HG03342 (cell line): Measurements from ENCODE around the gene KRT73.

ENCODE experiments used
- ATAC-seq: cut with Tn5 transposase; IDR thresholded peaks from one replicate; pipeline ENCODE4 v1.9.1; 2021; ENCODE audit warnings: mild to moderate bottlenecking, moderate library complexity; ENCODE audit not compliant: unreplicated experiment

Gene KRT73

DNA sequence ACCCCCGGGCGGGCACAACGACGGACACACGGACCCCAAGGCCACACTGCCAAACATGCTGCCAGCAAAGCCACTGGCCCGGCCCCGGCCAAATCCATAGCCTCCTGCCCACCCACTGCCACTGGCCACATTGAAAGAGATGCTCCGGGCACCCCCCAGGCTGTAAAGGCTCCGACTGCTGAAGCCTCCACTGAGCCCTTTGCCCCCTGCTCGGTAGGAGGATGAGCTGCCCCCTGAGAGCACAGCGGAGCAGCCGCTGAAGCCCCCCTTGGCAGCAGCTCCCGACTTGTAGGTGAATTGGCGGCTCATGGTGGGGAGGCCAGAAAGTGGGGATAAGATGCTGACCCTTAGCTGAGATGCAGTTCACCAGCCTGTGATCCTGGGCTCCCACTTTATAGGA, at the start of gene KRT73:
KRT73 (minus strand) TSS at position 344 of the 400 bp plus-strand sequence; CDS start at position 309, 35 bp downstream.
- no peak for ATAC-seq

DNA sequence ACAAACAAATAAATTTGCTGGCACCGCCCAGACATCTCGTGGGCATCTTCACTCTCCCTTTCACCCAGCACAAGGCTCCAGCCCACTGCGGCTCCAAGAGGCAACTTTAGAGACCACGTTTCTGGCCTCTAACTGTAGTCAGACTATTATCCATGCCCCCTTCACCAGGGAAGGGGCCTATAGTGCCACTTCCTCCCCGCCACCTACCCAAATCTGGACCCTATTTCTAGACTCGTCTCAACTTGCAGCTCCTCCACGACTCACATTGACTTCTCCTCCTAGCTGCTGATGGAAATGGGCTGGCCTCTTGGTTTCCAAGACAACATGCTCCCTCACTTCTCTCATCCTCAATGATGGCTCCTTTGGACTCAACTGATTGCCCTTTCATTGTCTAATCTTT, 49.6 kb upstream of the KRT73 start:
- ATAC-seq: no peak

DNA sequence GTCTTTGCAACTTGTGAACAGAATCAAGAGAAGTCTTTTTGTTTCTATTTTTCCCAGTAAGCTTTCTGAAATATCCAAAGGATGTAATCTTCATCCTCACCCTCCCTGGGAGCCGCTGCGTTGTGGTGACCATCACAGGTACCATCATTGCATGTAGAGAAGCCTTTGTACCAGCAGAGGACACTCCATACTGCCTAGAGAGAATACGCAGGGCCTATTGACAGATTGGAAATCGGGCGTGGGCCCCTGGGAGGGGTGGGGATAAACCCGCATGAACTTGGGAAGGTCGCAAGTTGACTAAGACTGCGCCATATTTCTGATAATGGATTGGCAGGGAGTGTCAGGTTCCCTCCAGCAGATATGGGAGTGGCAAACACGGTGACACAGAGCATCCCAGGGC, 49.1 kb upstream of the KRT73 start:
- no peak for ATAC-seq

DNA sequence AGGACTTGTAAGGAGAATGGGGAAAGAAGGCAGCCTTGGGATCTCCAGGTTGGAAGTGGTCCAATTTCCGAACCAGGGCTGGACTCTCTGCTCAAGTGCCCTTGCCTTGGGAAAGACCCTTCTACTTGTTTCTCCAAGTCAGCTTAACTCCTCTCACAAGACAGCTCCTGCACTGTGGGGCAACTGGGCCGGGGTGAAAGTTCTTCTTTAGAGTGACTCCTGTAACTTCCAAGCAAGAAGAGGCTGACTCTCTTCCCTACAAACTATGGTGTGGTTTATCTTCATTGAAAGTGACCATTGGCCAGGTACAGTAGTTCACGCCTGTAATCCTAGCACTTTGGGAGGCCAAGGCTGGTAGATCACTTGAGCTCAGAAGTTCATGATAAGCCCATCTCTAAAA, 48.1 kb upstream of the KRT73 start:
- ATAC-seq: no peak

DNA sequence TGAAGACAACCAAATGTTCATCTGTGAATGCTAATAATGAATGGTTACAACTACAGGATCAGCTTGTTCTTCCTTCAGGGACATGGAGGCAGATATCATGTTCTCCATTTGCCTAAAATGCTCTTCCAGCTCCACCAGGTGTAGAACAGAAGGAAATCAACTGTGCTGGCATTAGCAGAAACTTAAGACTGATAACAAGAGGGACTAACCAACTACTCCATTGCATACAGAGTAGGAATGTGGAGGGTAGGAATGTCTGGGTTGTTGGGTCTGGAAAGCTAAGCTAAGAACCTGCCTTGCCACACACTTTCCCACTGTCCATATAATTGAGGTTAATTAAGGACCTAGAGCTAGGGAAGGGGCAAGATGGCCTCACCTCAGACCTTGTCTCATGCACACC, 45.1 kb upstream of the KRT73 start:
- no peak for ATAC-seq

DNA sequence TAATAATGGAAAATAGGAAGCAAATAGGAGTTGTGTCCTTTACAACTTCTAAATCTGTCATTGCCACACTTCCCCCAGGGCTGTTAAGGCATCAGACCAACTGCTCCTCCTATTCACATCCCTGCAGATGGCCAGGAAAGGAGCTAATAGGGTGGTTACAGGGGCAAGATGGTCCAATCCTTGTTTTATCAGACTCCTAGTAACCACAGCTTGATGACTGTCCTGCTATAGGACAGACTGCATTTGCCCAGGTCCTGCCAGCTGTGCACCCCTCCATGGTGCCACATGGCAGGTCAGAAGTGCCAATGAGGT, 44.5 kb upstream of the KRT73 start:
- ATAC-seq: no peak

DNA sequence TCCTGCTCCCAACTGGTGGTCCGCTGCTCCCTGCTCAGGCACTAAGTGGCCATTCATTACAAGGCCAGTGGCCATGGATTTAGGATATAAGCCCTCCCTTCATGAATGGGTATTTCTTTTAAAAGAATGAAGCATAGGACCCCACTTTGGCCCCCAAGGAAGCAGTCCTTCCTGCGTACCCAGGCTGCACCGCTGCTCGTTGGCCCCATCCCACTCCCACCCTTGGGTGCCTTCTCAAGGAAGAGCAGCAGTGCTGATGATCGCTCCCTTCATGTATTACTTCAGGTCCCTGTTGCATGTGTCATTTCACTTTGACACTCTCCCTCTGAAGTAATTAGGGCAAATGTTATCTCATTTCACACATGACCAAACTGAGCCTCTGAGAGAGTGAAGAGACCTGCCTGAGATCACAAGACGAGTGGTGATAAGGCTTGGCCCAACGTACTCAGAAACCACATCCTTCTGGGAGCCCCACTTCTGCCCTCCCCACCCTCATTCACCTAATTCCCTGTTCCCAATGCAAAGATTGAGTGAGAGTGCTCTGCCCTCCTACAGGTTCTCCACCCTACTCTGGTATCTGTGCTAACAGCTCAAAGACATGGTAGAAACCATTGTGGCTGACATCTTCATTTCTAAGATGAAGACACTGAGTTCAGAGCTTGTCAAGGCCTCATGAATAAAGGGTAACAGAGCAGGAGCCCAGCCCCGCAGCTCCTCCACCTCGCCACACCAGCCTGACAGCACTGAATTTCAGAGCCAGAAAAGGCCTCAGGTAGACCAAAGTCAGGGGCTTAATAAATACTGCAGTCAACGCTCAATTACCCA, 43.9 kb upstream of the KRT73 start:
- no peak for ATAC-seq

DNA sequence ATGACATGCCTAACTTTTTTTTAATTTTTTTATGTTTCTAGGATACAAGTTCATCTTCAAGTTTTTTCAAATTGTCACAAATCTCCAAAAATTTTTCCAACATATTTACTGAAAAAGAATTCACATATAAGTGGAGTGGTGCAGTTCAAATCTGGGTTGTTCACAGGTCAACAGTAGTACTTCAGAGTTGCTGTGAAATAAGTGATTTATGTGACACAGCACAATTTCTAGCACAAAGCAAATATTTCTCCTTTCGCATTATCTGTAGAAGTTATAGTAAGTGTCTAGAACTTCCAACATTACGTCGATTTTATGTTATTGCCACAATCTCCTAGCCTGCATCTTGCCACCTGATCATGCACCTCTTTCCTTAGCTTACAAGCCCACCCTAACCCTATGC, 43.3 kb upstream of the KRT73 start:
- ATAC-seq: no peak

DNA sequence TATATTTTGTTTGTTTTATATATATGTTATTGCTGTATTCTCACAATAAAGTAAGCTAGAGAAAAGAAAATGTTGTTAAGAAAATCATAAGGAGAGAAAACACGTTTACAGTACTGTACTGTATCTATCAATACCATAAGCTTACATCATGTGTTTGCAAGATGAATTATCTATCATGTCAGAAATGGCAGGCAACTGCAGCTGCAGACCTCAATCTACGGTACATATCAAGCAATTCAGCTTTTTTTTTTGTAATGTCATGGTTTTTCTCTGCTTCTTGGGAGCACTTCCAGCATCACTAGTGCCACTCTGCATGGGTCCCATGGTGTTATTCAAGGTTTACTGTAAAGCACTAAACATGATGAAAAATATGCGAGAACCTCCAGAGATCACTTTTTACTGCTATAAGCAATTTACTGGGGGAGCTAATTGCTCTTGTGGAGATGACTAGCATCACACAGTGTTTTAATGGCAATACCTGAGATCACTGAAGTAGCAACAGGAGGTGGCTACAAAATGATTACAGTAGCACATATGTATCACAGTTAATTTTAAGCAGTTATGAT, 42.7 kb upstream of the KRT73 start:
- ATAC-seq: no peak

DNA sequence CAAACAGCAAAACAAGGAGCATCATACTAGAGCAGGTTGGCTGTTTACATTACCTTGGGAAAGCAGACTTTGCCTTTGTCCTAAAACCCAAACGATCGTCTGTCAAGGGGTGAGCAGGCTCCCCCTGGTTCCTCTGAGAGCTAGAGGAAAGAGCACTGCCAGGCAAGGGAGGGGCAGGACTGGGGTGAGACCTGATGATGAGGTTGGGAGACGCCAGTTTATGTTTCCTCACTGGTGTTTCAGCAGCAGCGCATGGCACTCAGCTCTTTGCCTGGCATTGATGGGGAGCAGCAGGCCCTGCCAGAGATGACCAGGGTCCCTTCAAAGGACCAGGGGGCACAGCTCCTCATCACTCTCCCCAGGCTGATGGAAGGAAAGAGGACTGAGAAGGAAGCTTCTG, 41.6 kb upstream of the KRT73 start:
- ATAC-seq: no peak

DNA sequence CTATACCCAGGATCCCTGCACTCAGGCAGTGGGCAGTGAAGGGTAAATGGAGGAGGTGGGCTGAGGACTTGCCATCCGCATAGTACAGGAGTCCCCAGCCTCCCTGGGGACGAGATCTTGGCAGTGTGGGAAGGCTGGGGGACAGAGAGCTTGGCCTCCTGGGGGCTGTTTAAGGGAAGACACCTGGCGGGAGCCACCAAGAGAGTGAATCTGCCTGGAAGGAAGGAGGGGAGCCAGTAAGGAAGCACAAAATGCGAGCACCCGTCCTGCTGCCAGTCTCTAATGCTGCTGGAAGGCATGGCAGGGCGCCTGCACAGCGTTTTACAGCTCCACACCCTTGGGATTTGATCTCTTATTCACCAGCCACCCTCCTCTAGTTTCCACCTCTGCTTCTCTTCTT, 41.0 kb upstream of the KRT73 start:
- ATAC-seq: no peak

DNA sequence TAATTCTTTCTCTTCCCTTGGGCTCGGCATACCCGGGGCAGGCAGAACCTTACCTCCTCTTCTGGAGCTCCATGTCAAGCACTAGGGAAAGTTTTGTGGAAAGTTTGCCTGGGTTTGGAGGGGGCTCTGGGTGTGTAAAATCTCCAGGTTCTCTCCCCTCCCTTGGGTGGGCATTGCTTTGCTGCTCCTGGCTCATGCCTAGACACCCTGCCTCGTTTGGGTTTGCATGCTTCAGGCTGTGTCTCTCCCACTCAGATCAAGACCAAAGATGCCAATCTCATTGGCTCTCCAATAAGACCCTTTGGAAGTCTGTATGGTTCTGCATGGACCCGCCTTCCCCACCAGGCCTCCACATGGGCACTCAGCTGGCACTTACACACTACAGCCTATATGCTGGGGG, 39.8 kb upstream of the KRT73 start:
- no peak for ATAC-seq

DNA sequence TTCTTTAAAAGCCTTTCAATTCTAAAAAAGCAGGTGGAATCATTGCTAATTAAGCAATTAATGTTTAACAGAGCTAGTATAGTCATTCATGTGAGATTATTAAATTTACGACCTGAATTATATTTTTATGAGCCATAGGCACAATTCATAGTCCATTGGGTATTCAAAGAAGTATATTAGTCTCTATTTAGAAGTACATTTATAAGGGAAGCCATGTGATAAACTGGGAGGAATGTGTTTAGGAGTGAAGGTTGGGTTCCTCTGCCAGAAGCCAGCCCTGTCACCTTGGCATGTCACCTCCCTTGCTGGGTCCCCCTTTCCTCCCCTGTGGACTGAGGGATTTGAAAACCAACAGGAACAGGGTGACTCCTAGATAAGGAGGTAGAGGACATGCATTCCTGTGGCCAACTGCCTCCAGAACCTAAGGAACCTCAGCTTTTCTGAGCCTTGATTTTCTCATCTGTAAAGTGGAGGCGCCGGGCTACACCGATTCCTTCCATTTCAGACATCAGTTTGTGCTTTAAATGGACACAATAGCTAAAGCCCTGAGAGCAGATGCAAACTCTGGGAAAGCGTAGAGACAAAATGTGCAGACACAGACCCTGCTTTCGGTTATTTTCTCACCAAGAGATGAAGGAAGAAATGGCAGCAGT, 39.0 kb upstream of the KRT73 start:
- ATAC-seq: no peak

DNA sequence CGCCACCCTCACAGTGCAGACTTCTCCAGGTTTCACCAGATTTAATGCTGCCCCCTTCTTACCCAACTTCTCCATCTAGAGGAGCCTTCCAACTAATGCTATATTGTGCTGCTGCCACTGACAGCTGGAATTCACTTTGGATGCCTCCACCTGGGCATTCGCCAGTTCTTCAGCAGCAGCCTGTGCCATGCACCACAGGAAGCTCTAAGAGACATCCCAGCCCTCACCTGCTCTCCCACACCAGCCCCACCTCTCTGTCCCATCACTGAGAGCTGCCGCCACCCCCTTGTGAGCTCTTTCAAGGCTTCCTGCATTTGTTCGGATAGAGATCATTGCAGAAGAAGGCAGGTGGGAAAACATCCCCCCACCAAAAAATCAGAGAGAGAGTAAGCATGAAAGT, 38.3 kb upstream of the KRT73 start:
- no peak for ATAC-seq

DNA sequence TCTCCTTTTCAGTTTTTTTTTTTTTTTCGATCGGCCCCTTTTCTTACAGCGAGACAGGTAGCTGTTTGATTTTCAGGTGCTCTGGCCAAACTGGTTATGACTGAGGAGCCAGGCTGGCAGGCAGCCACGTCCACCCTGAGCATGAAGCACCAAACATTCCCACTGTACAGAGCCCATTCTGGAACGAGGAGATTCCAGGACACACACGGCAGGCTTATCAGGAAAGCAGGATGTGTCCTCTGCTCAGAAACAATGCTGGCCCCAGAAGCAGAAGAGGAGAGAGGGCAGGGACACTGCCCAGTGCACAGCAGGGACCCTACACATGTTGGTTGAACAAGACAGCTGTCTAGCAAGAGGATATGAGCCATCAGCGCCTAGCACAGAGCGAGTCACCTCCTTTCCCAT, 37.4 kb upstream of the KRT73 start:
- no peak for ATAC-seq

DNA sequence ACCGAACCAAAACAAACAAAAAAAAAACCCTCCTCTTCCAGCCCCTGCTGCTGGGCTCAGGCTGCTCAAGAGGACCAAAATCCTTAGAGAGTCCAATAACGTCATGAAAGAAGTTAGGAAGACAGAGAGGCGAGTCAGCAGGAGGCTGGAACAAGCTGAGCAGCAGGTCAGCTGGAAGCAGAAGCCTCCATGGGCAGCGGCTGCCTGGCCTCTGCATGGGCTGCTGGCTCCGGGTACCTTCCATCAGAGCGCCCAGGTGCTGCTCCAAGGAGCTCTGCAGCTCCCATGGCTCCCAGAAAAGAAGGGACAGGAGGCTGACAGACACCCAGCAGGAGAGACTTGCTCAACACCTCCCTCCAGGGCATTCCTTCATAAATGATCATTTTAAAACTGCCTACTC, 36.9 kb upstream of the KRT73 start:
- ATAC-seq: no peak

DNA sequence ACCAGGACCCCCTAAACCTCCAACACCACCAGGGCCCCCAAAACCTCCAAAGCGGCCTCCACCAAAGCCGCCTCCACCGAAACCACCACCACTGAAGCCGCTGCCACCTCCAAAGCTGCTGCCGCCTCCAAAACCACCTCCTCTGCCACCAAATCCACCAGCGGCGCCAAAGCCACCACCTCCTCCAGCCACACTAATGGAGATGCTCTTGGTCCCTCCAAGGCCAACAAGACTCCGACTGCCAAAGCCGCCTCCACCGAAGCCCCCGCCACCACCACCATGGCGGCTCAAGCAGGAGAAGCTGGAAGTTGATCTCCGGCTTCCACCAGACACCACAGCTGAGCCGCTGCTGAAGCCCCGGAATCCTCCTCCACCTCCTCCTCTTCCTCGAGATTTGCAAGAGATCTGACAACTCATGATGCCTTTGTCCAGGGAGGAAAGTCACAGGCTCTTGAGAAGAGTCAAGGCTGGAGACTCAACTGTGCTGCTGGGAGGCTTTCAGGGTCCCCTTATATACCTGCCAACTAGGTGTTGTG, 33.4 kb upstream of the KRT73 start, which contains the start of gene KRT2:
KRT2 (minus strand) TSS at position 486 of the 536 bp plus-strand sequence; CDS start at position 417, 69 bp downstream.
- ATAC-seq: no peak

DNA sequence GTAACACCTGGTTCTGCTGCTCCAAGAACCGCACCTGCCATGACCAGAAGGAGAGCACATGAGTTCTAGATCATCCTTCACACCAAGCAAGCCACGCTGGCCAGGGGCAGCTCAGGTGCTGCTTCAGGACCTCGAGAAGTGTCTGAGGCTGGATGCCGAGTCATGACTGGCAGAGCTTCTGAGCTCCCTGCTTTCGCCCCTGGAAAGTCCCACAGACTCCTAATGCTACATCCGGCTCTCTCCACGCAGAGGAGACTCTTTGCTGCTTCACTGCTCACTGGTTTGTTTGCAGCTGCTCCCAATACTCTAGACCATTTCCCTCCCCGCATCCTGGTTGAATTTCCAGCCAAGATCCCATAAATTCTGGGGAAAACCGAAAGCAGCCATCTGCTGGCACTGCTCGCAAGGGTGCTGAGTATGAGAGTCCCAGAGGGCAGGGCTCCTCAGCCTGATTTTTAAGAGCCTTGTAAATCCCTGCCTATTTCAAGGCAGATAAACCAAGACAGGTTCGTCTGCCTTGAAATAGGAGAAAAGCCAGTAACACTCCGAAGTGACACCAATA, 32.2 kb upstream of the KRT73 start:
- ATAC-seq: no peak

DNA sequence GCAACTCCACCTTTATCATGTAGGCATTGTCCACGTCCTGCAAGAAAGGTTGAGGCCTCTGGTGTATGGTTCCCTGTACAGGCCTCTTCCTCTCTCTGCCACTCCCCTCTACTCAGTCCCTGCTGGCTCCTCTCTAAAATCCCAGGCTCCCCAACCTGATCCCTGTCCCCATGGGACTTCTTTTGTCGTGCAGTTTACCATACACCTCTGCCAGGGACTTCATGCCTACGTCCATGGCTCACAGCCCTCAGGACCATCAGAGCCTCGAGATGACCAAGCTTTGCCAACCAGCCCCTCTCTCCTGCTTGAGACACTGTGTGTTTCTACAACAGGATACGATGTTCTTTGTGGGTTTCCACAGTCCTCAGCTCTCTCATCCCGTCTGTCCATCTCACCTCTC, 30.7 kb upstream of the KRT73 start:
- ATAC-seq: no peak

DNA sequence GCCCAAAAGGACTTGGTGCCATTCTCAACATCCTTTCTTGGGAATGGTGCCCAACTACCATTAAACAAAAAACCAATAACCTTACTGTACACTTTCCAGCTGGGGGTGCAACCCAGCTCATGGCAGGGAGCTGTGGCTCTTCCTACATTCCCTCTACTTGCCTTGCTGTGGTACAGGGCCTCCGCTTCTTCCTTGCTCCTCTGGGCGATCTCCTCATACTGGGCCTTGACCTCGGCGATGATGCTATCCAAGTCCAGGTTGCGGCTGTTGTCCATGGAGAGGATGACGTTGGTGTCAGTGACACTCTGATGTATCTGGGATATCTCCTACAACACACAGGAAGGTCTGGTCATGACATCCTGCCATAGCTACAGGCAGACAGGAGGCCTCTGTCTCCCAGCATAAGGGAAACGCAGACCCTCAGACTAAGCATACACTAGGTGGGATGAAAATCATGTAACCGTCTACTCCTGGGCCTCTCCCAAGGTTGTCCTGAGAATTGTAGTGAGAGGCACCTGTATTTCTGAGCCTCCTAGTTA, 29.7 kb upstream of the KRT73 start:
- ATAC-seq: no peak

DNA sequence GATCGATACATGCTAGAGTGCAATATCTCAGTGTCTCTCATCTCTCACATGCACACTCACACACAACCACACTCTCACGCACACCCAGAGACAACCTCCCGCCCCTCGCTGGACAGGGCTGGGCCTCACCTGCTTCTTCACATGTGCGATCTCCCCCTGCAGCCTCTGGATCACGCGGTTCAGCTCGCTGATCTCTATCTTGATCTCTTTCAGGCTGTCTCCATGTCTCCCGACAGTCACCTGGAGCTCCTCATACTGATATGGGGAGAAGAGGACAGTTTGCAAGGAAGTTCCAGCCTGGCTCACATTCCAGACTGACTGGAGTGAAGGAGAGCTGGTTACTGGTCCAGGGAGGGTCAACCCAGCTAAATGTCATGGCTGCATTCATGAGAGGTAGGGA, 29.2 kb upstream of the KRT73 start:
- no peak for ATAC-seq
